Breast epithelium (tissue), 3 donors: ENCODE data around the gene CGREF1.
"Not testable (repeated sequence)": the region's sequence is repeated elsewhere in the genome, so short reads cannot be mapped to it uniquely, and the experiment has no call there.

Experiments used
- CTCF ChIP-seq, 3 donors: fragments of 450-650 bp; IDR thresholded peaks; one replicate each; pipeline ENCODE4 v1.5.1; 2016 to 2017; ENCODE audit warnings: antibody characterized with exemption in 3 of 3, mild to moderate bottlenecking in 3 of 3, moderate library complexity in 3 of 3
- POLR2A ChIP-seq: fragments of 450-650 bp; IDR thresholded peaks from one replicate; pipeline ENCODE4 v1.6.1; 2016; ENCODE audit warnings: antibody characterized with exemption, mild to moderate bottlenecking, moderate library complexity
- POLR2AphosphoS5 ChIP-seq, 3 donors: sonication (generic); formaldehyde crosslinking; IDR thresholded peaks; one replicate each; pipeline ENCODE4 v1.6.1; 2017; ENCODE audit warnings: antibody characterized with exemption in 3 of 3

- not testable (repeated sequence) for TF ChIP-seq CTCF (IDR thresholded peaks at IDR 0.05); POLR2A; POLR2AphosphoS5 (IDR thresholded peaks at IDR 0.05)
Observed at GRCh38 chr2:27119330-27119670, 372 bp upstream of the CGREF1 start.
